ENCODE data around the gene ADA.

Gene ADA

DNA sequence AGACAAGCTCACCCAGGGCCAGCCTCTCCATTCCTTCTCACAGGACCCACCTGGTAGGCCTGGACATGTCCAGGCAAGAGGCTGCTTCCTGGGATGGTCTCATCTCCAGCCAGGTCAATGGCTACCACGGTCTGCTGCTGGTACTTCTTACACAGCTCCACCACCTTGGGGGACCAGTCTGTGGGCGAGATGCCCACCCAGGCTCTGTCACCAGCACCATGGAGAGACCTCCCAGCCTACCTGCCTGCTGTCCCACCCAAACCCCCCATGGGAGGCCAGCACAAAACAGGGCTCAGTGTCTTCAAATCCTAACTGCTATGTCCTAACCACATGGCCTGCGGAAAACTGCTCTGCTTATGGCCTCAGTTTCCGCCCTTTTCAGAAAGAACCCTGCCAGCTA, 27.3 kb downstream of the ADA start:
- no peak for DNase-seq (ENCODE audit: low spot score)

DNA sequence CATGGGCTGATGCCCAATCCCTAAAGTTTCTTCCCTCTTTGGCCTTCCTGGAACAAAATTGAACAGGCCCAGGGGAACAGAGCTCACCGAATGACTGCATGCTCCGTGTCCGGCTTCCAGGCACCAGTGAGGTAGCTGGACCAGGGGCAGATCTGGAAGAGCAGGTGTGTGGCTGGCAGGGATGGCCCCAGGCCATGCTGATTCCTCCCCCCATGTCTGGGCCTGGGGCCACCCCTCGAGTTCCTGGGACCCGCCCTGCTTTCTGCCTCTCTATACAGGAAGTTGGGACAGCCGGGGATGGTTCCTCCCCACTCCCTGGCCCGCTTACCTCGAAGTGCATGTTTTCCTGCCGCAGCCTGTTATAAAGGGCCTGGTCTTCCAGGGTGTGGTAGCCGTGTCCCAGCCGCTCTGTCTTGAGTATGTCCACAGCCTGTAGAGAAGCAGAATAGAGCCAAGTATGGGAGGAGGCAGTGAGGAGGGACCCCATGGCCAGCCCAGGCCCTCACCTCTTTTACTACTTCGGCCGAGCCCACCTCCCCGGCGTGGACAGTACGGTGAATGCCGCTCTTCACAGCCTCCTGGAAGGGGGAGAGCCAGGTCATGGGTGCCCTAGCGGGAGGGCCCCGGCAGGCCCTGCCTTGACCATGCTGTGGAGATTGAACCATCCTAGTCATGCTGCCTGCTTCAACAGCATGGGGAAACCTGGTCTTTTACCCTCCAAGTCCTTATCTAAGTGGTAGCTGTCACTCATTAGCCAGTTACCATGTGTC, 28.8 kb downstream of the ADA start:
- DNase-seq (ENCODE audit: low spot score) = no peak

DNA sequence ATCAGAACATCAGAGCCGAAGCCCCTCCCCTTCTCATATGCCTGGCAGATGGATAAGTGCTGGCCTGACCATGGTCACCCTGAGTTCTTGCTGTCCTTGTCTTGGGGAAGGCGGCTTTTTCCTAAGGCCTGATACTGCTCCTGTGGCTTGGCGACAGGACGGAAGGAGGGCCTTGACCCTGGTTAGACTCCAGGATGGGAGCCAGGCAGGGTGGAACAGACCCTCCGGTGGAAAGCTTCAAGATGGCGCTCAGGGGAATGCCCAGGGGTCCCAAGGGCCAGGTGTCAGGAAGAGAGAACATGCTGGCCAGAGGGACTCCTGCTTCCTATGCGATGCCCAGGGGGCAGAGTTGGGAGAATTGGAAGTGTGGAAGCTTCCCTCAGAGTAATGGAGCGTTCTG, 29.6 kb downstream of the ADA start:
- no peak for DNase-seq (ENCODE audit: low spot score)

GRCh38 chr20:44621325-44621724, 30.2 kb downstream of the ADA start:
- no peak for DNase-seq (ENCODE audit: low spot score)

DNA sequence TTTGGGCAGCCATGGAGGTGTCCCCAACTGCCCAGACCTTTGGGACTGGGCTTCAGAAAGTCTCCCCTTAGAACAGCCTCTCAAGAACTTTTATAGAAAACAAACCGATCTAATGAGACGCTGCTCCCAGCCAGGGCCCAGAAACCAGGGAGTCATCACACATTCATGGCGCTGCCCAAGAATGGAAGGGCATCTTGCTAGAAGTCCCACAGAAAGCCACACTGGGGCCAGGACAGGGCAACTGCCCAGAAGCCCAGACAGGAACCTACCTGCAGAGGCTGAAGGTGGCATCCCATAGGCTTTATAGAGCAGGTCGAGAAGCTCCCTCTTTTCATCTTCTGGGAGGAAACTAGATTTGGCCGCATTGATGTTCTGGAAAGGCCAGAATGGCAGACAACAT, 31.5 kb downstream of the ADA start:
- no peak for DNase-seq (ENCODE audit: low spot score)

GRCh38 chr20:44619294-44619693, 32.2 kb downstream of the ADA start:
- DNase-seq (ENCODE audit: low spot score) = no peak

DNA sequence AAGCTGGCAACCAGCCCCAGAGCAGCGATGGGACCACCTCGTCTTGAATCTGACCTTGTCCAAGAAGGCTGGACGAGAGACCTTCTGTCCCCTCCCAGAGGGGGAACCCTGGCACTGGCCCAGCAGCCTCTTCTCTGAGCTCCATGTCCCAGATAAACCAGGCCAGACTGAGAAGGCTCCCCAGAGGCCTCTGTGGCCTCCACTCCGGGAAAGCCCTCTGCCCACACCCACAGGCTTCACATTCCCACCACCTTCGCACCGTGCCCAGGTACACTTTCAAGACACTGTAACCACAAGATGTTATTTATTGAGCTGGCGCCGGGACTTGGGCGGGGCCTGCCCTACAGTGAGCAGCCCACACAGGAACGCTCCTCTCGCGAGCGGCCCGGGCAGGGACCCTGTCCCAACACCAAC, 33.2 kb downstream of the ADA start:
- DNase-seq (ENCODE audit: low spot score) = no peak

DNA sequence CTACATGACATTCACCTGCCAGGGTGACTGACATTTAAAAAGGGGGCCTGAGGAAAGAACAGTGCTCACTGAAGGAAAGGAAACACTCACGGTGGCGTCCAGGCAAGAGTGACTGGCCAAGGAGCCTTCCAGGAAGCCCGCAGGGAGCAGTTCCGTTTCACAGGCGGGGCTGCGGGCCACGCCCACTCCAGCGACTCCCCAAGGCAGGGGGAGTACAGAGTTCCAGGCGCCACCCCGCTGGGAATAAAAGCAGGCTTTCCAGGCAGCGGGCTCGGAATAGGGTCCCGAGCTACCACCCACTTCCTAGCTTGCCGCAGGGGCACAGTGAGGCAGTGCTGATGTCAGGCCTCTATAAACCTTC, 34.9 kb downstream of the ADA start:
- no peak for DNase-seq (ENCODE audit: low spot score)

DNA sequence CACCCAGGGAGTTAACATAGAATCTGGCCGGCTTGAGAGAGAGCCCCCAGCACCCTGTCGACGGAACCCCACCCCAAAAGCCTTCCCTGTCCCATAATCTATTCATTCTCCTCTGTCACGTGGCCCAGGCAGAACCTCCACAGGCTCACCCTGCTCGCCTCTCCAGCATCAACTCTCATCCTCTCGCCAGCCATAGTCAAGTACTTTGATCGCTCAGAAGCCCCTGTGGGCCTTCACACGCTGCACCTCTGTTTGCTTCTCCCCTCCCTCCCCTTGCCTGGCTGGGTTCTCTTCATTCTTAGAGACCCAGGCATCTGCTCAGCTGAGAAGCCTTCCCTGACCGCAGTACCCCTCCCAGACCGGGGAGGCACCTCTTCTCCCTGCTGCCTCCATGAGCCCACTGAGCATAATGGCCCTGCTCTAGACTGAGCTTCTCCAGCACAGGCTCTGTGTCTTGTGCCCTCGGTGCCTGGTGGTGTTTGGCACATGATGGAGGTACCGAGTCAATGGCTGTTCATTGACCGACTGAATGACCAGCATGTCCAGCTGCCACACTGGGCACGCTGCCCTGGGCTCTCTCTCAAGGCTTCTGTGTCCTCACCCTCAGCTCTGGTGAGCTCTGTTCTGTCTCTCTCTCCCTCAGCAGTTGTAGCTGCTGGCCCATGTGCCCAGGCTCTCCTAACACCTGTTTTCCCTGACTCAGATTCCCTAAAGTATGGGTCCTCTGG, 35.5 kb downstream of the ADA start:
- no peak for DNase-seq (ENCODE audit: low spot score)

DNA sequence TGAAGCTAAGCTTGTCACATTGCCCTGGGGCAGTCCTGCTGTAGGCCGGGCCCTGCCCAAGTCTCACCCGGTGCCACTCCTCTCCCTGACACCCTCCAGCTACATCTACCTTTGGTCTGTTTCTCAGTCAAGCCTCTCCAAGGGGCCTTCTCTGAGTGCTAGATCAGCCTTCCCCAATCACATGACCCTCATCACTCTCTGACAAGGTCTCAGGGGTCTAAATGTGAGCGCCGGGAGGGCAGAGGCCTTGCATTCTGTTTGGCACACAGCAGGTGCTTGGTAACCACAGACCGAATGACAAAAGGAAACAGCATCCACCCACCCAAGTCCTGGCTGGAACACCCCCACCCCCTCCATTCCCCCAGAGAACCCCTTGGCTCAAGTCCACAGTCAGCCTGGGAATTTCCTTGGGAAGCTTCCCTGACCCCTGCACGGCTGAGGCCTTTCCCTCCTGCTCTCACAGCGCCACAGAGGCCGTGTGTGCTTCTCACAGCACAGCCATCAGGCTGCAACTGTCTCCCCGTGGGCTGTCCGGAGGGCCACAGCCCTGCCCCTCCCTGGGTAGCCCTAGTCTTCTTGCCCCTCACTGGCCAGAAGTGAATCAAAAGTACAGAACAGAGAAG, 36.2 kb downstream of the ADA start:
- no peak for DNase-seq (ENCODE audit: low spot score)

GRCh38 chr20:44614525-44614924, 37.0 kb downstream of the ADA start:
- DNase-seq (ENCODE audit: low spot score) = no peak

DNA sequence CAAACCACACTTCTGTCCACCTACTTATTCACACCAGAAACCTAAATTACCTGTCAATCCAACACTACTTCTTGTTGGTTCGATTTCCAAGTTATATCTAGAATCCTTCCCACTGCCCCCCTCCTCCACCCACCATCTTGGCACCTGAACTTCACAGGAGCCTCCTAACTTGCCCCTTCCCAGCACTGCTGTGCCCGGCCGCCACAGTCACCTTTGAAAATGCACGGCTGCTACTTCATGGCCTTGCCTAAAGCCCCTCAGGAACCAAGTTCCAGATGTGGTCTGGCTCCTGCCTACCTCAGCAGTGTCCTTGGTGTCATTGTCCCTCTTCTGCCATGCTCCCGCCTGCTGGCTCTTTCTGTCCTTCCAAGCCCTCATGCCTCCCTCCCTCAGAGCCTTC, 37.9 kb downstream of the ADA start:
- DNase-seq (ENCODE audit: low spot score) = no peak

- no peak for DNase-seq (ENCODE audit: low spot score)
Measured at GRCh38 chr20:44610313-44610962, 41.1 kb downstream of the ADA start.

- peak; percentile 93 for DNase-seq (ENCODE audit: low spot score)
Measured at GRCh38 chr20:44609516-44610312, 41.8 kb downstream of the ADA start.

DNA sequence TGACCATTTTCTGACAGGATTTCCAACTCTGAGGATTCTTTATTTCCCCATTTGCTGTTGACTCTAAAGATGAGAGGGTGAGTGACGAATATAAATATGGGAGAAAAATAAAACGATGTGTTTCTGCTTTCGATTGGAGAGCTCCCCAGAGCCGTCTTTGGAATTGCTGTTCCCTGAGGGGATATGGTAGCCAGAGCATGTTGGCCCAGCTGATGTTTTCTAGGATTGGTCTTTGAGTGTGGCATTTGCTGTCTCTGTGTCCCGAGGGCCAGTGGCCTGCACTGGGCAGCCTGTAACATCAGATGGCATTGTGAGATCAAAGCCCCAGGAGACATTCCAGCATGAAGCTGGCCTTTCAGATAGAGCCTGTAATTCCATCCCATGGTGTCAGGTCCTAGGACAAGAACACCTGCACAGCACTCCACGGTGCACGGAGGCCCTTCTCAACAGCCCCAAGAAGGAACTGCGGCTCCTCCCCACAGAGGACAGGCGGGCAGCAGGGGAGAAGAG, 42.4 kb downstream of the ADA start:
- no peak for DNase-seq (ENCODE audit: low spot score)

- DNase-seq (ENCODE audit: low spot score) = no peak
Measured at GRCh38 chr20:44606725-44607441, 44.6 kb downstream of the ADA start.

DNA sequence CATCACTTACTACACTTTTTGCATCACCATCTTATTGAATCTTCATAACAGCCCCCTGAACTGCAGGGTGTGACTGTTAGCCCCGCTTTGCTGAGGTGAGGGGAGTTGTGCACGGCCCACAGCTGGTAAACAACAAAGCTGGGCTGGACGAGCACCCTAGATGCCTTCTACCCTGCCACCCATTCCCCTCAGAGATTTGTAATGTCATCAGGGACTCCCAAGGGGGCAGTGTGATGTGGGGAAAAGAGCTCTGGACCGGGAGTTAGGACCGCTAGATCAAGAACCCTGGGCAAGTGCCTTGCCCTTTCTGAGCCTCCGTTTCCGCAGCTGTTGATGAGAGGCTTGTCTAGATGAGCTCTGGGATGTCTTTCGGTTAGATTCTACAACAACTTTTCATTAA, 48.2 kb downstream of the ADA start:
- DNase-seq (ENCODE audit: low spot score) = no peak

- DNase-seq (ENCODE audit: low spot score) = peak; percentile 91
Measured at GRCh38 chr20:44601801-44602204, 49.7 kb downstream of the ADA start.

GRCh38 chr20:44601236-44601671, 50.2 kb downstream of the ADA start:
- no peak for DNase-seq (ENCODE audit: low spot score)

- peak; percentile 64 for DNase-seq (ENCODE audit: low spot score)
Measured at GRCh38 chr20:44600758-44601201, 50.7 kb downstream of the ADA start.

DNA sequence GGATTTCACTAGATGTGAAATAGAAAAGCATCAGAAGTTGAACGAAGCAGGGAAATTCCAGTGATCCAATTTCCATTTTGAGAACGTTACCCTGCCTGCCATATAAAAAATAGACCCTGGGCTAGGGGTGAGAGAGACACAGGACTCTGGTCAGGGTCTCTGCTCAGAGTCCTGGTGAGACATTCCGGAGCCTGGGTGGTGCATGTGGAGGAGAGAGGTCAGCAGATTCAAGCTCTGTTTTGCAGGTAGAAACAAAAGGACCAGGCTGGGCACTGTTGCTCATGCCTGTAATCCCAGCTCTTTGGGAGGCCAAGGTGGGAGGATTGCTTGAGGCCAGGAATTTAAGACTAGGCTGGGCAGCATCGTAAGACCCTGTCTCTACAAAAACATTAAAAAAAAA, 51.2 kb downstream of the ADA start:
- no peak for DNase-seq (ENCODE audit: low spot score)

All from AG20443 (cell line).